Nephron progenitor cell (in vitro differentiated cells): ENCODE data around the gene CCDC124.
"Not testable (repeated sequence)": the region's sequence is repeated elsewhere in the genome, so short reads cannot be mapped to it uniquely, and the experiment has no call there.

Experiments
- DNase-seq: peaks from one replicate; pipeline ENCODE4 v3.0.0; 2021
- H3K27ac Mint-ChIP-seq: 2 replicates; pipeline ENCODE4 v1.8.0; 2021; ENCODE audit warnings: mild to moderate bottlenecking, moderate library complexity, mixed read lengths
- H3K27me3 Mint-ChIP-seq: 2 replicates; pipeline ENCODE4 v1.8.0; 2021; ENCODE audit warnings: mild to moderate bottlenecking, low read depth, mixed read lengths; ENCODE audit not compliant: poor library complexity
- H3K36me3 Mint-ChIP-seq: 2 replicates; pipeline ENCODE4 v1.8.0; 2021; ENCODE audit warnings: low read depth, mixed read lengths
- H3K4me1 Mint-ChIP-seq: 2 replicates; pipeline ENCODE4 v1.8.0; 2021; ENCODE audit warnings: mixed read lengths
- H3K4me3 Mint-ChIP-seq: 2 replicates; pipeline ENCODE4 v1.8.0; 2021; ENCODE audit warnings: mild to moderate bottlenecking, moderate library complexity, mixed read lengths
- H3K9me3 Mint-ChIP-seq: 2 replicates; pipeline ENCODE4 v1.8.0; 2021; ENCODE audit warnings: mild to moderate bottlenecking, moderate library complexity, mixed read lengths
- TF ChIP-seq, protein P1 (sequence below): fragments of 200-600 bp; sonication (generic); IDR thresholded peaks from 2 replicates; pipeline ENCODE4 v1.5.0; 2021; ENCODE audit warnings: antibody characterized with exemption

Gene CCDC124

GRCh38 chr19:17982430-17982829, 49.6 kb downstream of the CCDC124 start:
- peaks cover 29% of the 10 kb centered on the region for H3K36me3 Mint-ChIP-seq
- TF ChIP-seq, protein P1, sequence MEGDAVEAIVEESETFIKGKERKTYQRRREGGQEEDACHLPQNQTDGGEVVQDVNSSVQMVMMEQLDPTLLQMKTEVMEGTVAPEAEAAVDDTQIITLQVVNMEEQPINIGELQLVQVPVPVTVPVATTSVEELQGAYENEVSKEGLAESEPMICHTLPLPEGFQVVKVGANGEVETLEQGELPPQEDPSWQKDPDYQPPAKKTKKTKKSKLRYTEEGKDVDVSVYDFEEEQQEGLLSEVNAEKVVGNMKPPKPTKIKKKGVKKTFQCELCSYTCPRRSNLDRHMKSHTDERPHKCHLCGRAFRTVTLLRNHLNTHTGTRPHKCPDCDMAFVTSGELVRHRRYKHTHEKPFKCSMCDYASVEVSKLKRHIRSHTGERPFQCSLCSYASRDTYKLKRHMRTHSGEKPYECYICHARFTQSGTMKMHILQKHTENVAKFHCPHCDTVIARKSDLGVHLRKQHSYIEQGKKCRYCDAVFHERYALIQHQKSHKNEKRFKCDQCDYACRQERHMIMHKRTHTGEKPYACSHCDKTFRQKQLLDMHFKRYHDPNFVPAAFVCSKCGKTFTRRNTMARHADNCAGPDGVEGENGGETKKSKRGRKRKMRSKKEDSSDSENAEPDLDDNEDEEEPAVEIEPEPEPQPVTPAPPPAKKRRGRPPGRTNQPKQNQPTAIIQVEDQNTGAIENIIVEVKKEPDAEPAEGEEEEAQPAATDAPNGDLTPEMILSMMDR: no peak
- no peaks in the 10 kb centered on the region for H3K9me3 Mint-ChIP-seq
- DNase-seq: no peak
- peaks cover 5% of the 10 kb centered on the region for H3K4me1 Mint-ChIP-seq
- H3K27ac Mint-ChIP-seq: no peak overlapping the region
- H3K4me3 Mint-ChIP-seq: no peak overlapping the region
- peaks cover 6% of the 10 kb centered on the region for H3K27me3 Mint-ChIP-seq

DNA sequence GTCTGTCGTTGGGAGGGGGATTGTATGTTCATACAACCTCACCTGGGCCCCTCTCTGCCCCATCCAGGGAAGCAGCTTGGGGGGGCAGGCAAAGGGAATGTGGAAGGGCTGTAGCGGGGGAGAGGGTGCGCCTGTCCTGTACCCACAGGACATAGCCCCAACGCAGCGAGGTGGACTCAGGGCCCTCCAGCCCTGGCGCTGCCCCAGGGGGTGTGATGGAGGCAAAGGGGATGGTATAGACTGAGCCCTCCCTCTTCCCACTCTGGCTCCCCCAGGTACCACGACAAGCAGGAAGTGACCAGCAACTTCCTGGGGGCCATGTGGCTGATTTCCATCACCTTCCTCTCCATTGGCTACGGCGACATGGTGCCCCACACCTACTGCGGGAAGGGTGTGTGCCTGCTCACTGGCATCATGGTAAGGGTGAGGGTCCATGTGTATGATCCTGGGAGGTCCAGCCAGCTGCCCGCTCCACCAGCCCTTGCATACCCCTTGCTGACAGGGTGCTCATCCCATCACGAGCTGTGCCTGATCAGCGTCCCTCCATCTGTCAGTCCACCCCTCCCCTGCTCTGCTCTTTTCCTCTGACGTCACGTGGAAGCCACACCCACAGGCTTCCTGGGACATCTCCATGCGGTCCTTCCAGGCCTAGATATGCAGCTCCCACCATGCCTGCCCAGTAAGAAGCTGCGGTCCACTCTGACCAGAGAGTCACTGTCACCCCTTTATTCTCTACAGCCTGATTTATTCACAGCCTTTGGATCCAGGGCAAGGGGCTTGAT, 52.4 kb downstream of the CCDC124 start:
- no peak for DNase-seq
- peaks cover 3% of the 10 kb centered on the region for H3K27me3 Mint-ChIP-seq

GRCh38 chr19:17986569-17986968, 53.8 kb downstream of the CCDC124 start:
- DNase-seq, H3K4me3 Mint-ChIP-seq, H3K4me1 Mint-ChIP-seq, H3K27me3 Mint-ChIP-seq, H3K9me3 Mint-ChIP-seq, H3K27ac Mint-ChIP-seq: not testable (repeated sequence)
- H3K36me3 Mint-ChIP-seq: peaks cover 17% of the 10 kb centered on the region

More for the DNA sequence above, 52.4 kb downstream of the CCDC124 start:
- peak overlapping the region; percentile 74 for H3K27ac Mint-ChIP-seq
- peaks cover 23% of the 10 kb centered on the region for H3K36me3 Mint-ChIP-seq
- H3K4me1 Mint-ChIP-seq: peaks cover 5% of the 10 kb centered on the region
- no peaks in the 10 kb centered on the region for H3K9me3 Mint-ChIP-seq
- H3K4me3 Mint-ChIP-seq: no peak overlapping the region
- TF ChIP-seq, protein P1: no peak

GRCh38 chr19:17988161-17988560, 55.3 kb downstream of the CCDC124 start:
- no peak for DNase-seq
- Mint-ChIP-seq H3K27ac (no peak overlapping the region), H3K27me3 (peaks cover 3% of the 10 kb centered on the region), H3K36me3 (peaks cover 17% of the 10 kb centered on the region), H3K4me3 (no peak overlapping the region), H3K4me1 (no peaks in the 10 kb centered on the region), H3K9me3 (no peaks in the 10 kb centered on the region)
- TF ChIP-seq, protein P1: no peak

DNA sequence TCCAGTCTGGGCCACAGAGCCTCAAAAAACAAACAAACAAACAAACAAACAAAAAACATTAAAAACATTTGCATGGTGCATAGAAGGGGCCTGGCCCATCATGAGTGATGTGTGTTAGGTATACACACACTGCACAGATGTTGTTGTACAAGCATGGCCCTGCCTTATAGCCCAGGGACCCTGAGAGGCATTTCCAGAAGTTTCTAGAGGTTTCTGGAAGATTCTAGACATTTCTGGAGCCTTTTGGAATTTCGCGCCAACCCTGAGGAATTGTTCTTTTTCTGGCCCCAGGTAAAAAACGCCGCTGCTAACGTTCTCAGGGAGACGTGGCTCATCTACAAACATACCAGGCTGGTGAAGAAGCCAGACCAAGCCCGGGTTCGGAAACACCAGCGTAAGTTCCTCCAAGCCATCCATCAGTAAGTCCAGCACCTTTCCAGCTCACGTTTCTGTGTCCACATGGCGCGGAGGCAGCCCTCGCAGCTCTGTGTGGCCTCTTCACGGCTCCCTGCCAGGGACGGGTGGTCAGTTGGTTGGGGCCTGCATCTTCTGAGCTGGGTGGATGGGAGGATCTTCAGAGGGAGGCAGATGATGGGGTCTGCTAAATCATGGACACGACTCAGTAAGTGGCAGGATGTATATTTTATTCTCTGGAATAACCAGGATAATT, 56.7 kb downstream of the CCDC124 start:
- TF ChIP-seq, protein P1: no peak
- no peak overlapping the region for H3K27ac Mint-ChIP-seq
- H3K27me3 Mint-ChIP-seq: no peaks in the 10 kb centered on the region
- no peak for DNase-seq
- no peaks in the 10 kb centered on the region for H3K9me3 Mint-ChIP-seq
- peaks cover 17% of the 10 kb centered on the region for H3K36me3 Mint-ChIP-seq
- no peak overlapping the region for H3K4me3 Mint-ChIP-seq
- H3K4me1 Mint-ChIP-seq: no peaks in the 10 kb centered on the region

GRCh38 chr19:17993076-17993813, 60.4 kb downstream of the CCDC124 start:
- TF ChIP-seq, protein P1: no peak
- Mint-ChIP-seq H3K27ac (no peak overlapping the region), H3K36me3 (peaks cover 10% of the 10 kb centered on the region), H3K4me3 (no peak overlapping the region), H3K27me3 (peaks cover 3% of the 10 kb centered on the region), H3K4me1 (no peaks in the 10 kb centered on the region), H3K9me3 (no peaks in the 10 kb centered on the region)
- no peak for DNase-seq
